WTC11 (cell line): Measurements from ENCODE around the gene TMEM134. TPM values are rescaled to one million over a fixed set of nuclear protein-coding genes. Genes with fewer than 3 reads are reported as not detected.

Source experiments
- ATAC-seq: fragments of 200-7000 bp; cut with Tn5 transposase; 2 replicates; pipeline ENCODE4 v1.10.0; 2021; ENCODE audit warnings: mild to moderate bottlenecking, moderate library complexity
- CTCF ChIA-PET: fragments of 300-600 bp; sonication (Branson Sonifier 250); formaldehyde crosslinking; loops from one replicate; lab custom pipeline; 2021; ENCODE audit warnings: antibody characterized with exemption; lab: Charles Lee
- POLR2A ChIA-PET: fragments of 350-600 bp; sonication (Branson Sonifier 250); formaldehyde crosslinking; loops from one replicate; lab custom pipeline; 2021; ENCODE audit warnings: antibody characterized with exemption; lab: Charles Lee
- DNase-seq: peaks from one replicate; pipeline ENCODE4 v3.0.0; 2021; ENCODE audit warnings: low spot score
- H3K27ac Mint-ChIP-seq: 2 replicates; pipeline ENCODE4 v1.8.0; 2021; ENCODE audit warnings: mixed read lengths
- H3K27me3 Mint-ChIP-seq: 2 replicates; pipeline ENCODE4 v1.8.0; 2021; ENCODE audit warnings: low read depth, mild to moderate bottlenecking, moderate library complexity, mixed read lengths
- H3K36me3 Mint-ChIP-seq: 2 replicates; pipeline ENCODE4 v1.8.0; 2021; ENCODE audit warnings: mixed read lengths
- H3K4me1 Mint-ChIP-seq: 2 replicates; pipeline ENCODE4 v1.8.0; 2022; ENCODE audit warnings: mixed read lengths
- H3K4me3 Mint-ChIP-seq: 2 replicates; pipeline ENCODE4 v1.8.0; 2021; ENCODE audit warnings: mild to moderate bottlenecking, moderate library complexity, mixed read lengths
- H3K9me3 Mint-ChIP-seq: 2 replicates; pipeline ENCODE4 v1.8.0; 2021; ENCODE audit warnings: mixed read lengths
- AR ChIP-seq: fragments of 250-450 bp; sonication (Bioruptor Pico); IDR thresholded peaks from 2 replicates; pipeline ENCODE4 v1.9.0; 2021; ENCODE audit warnings: mild to moderate bottlenecking
- ARID4B ChIP-seq: sonication (generic); formaldehyde crosslinking; IDR thresholded peaks from 2 replicates; pipeline ENCODE4 v1.8.0; 2023; ENCODE audit warnings: missing genetic modification reagents, mild to moderate bottlenecking, borderline replicate concordance
- ATF1 ChIP-seq: sonication (generic); formaldehyde crosslinking; IDR thresholded peaks from 2 replicates; pipeline ENCODE4 v1.8.1; 2023; ENCODE audit warnings: mild to moderate bottlenecking, moderate library complexity, missing genetic modification reagents
- ATF3 ChIP-seq: sonication (generic); formaldehyde crosslinking; conservative IDR thresholded peaks from 2 replicates; pipeline ENCODE4 v1.8.1; 2022; ENCODE audit warnings: mild to moderate bottlenecking, missing genetic modification reagents
- CBFB ChIP-seq: sonication (generic); formaldehyde crosslinking; IDR thresholded peaks from 2 replicates; pipeline ENCODE4 v1.8.1; 2022; ENCODE audit warnings: mild to moderate bottlenecking, low read depth, missing genetic modification reagents
- FOXP4 ChIP-seq: sonication (generic); formaldehyde crosslinking; IDR thresholded peaks from 2 replicates; pipeline ENCODE4 v1.8.0; 2022; ENCODE audit warnings: mild to moderate bottlenecking, missing genetic modification reagents
- IRF2 ChIP-seq: sonication (generic); formaldehyde crosslinking; IDR thresholded peaks from 2 replicates; pipeline ENCODE4 v1.8.0; 2022; ENCODE audit warnings: low read depth, missing genetic modification reagents, borderline replicate concordance
- JUN ChIP-seq: sonication (generic); formaldehyde crosslinking; IDR thresholded peaks from 2 replicates; pipeline ENCODE4 v1.8.0; 2023; ENCODE audit warnings: mild to moderate bottlenecking, missing genetic modification reagents
- NFATC4 ChIP-seq: fragments of 250-450 bp; sonication (Bioruptor Pico); IDR thresholded peaks from 2 replicates; pipeline ENCODE4 v1.9.0; 2021; ENCODE audit warnings: mild to moderate bottlenecking
- NR1H2 ChIP-seq: sonication (generic); formaldehyde crosslinking; IDR thresholded peaks from 2 replicates; pipeline ENCODE4 v1.9.0; 2021; ENCODE audit warnings: mild to moderate bottlenecking, moderate library complexity, missing genetic modification reagents
- ZNF138 ChIP-seq: sonication (generic); formaldehyde crosslinking; conservative IDR thresholded peaks from 2 replicates; pipeline ENCODE4 v1.8.1; 2022; ENCODE audit warnings: mild to moderate bottlenecking, moderate library complexity, missing genetic modification reagents
- ZNF416 ChIP-seq: fragments of 250-450 bp; sonication (Bioruptor Pico); IDR thresholded peaks from 2 replicates; pipeline ENCODE4 v1.9.0; 2021; ENCODE audit warnings: mild to moderate bottlenecking, inconsistent platforms
- total RNA-seq: library from RNA; stranded (reverse); gene quantifications from 3 replicates; pipeline ENCODE4 v1.2.3, GENCODE V29; 2021
- TF ChIP-seq, protein P1 (sequence below): sonication (generic); formaldehyde crosslinking; IDR thresholded peaks from 2 replicates; pipeline ENCODE4 v1.8.0; 2023; ENCODE audit warnings: mild to moderate bottlenecking, missing genetic modification reagents
- TF ChIP-seq, protein P2 (sequence below): fragments of 250-450 bp; sonication (Bioruptor Pico); IDR thresholded peaks from 2 replicates; pipeline ENCODE4 v2.1.2; 2022; ENCODE audit warnings: mild to moderate bottlenecking, moderate library complexity

Gene TMEM134
- total RNA-seq, 1 experiment from 2014 or later: 55.6 TPM

GRCh38 chr11:67496113-67496512, 27.1 kb upstream of the TMEM134 start (continued):
- no peak for TF ChIP-seq AR (CRISPR knock-in tag)
- TF ChIP-seq CBFB (CRISPR knock-in tag): no peak
- TF ChIP-seq, protein P1, sequence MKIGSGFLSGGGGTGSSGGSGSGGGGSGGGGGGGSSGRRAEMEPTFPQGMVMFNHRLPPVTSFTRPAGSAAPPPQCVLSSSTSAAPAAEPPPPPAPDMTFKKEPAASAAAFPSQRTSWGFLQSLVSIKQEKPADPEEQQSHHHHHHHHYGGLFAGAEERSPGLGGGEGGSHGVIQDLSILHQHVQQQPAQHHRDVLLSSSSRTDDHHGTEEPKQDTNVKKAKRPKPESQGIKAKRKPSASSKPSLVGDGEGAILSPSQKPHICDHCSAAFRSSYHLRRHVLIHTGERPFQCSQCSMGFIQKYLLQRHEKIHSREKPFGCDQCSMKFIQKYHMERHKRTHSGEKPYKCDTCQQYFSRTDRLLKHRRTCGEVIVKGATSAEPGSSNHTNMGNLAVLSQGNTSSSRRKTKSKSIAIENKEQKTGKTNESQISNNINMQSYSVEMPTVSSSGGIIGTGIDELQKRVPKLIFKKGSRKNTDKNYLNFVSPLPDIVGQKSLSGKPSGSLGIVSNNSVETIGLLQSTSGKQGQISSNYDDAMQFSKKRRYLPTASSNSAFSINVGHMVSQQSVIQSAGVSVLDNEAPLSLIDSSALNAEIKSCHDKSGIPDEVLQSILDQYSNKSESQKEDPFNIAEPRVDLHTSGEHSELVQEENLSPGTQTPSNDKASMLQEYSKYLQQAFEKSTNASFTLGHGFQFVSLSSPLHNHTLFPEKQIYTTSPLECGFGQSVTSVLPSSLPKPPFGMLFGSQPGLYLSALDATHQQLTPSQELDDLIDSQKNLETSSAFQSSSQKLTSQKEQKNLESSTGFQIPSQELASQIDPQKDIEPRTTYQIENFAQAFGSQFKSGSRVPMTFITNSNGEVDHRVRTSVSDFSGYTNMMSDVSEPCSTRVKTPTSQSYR (CRISPR knock-in tag): no peak

- no peaks in the 10 kb centered on the region for H3K4me1 Mint-ChIP-seq
- DNase-seq (no peak), ATAC-seq (no peak)
- no peaks in the 10 kb centered on the region for H3K36me3 Mint-ChIP-seq
- no peaks in the 10 kb centered on the region for H3K27me3 Mint-ChIP-seq
- H3K4me3 Mint-ChIP-seq: no peak overlapping the region
- ChIA-PET CTCF (interaction anchor here (1.0 kb wide), 1 partner anchor 106 kb away, joined by 3 read pairs; no protein-coding TSS in a partner anchor), POLR2A (no interaction called here)
- H3K9me3 Mint-ChIP-seq: no peaks in the 10 kb centered on the region
- TF ChIP-seq ZNF138 (CRISPR knock-in tag): no peak
- TF ChIP-seq, protein P2, sequence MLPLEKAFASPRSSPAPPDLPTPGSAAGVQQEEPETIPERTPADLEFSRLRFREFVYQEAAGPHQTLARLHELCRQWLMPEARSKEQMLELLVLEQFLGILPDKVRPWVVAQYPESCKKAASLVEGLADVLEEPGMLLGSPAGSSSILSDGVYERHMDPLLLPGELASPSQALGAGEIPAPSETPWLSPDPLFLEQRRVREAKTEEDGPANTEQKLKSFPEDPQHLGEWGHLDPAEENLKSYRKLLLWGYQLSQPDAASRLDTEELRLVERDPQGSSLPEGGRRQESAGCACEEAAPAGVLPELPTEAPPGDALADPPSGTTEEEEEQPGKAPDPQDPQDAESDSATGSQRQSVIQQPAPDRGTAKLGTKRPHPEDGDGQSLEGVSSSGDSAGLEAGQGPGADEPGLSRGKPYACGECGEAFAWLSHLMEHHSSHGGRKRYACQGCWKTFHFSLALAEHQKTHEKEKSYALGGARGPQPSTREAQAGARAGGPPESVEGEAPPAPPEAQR (CRISPR knock-in tag): no peak
- no peak for TF ChIP-seq JUN (CRISPR knock-in tag)
- no peak overlapping the region for H3K27ac Mint-ChIP-seq
Measured at GRCh38 chr11:67495234-67496005, 26.4 kb upstream of the TMEM134 start.

- DNase-seq (peak; percentile 45), ATAC-seq (peak; percentile 42)
- Mint-ChIP-seq H3K4me3 (no peak overlapping the region), H3K27me3 (no peaks in the 10 kb centered on the region), H3K4me1 (no peaks in the 10 kb centered on the region), H3K27ac (no peak overlapping the region), H3K36me3 (0 out of 2 replicates have a peak, but pooled peaks cover 3% of the 10 kb centered on the region), H3K9me3 (no peaks in the 10 kb centered on the region)
- ChIA-PET POLR2A (no interaction called here), CTCF (interaction anchor here (1.0 kb wide), 1 partner anchor 105 kb away, joined by 3 read pairs; no protein-coding TSS in a partner anchor)
- TF ChIP-seq ATF3 (CRISPR knock-in tag): no peak
- TF ChIP-seq NFATC4 (CRISPR knock-in tag): no peak
- no peak for TF ChIP-seq IRF2 (CRISPR knock-in tag)
- TF ChIP-seq ATF1: no peak
- no peak for TF ChIP-seq NR1H2
- TF ChIP-seq FOXP4 (CRISPR knock-in tag): no peak
- no peak for TF ChIP-seq ZNF416 (CRISPR knock-in tag)
- no peak for TF ChIP-seq ARID4B (CRISPR knock-in tag)
Measured at GRCh38 chr11:67494371-67495233, 25.6 kb upstream of the TMEM134 start.
